ENCODE measurements around the gene AGO4. TPM values are rescaled to one million over a fixed set of nuclear protein-coding genes. Genes with fewer than 3 reads are reported as not detected.
A peak's percentile ranks its signal among the peaks of the same experiment; 100 is the strongest.
"Not testable (repeated sequence)": the region's sequence is repeated elsewhere in the genome, so short reads cannot be mapped to it uniquely, and the experiment has no call there.

The AGO4 gene
- 3.4 and 7.1 TPM in 2 replicates for total RNA-seq (2014; rRNA removed; shearing (Covaris generic))

DNA sequence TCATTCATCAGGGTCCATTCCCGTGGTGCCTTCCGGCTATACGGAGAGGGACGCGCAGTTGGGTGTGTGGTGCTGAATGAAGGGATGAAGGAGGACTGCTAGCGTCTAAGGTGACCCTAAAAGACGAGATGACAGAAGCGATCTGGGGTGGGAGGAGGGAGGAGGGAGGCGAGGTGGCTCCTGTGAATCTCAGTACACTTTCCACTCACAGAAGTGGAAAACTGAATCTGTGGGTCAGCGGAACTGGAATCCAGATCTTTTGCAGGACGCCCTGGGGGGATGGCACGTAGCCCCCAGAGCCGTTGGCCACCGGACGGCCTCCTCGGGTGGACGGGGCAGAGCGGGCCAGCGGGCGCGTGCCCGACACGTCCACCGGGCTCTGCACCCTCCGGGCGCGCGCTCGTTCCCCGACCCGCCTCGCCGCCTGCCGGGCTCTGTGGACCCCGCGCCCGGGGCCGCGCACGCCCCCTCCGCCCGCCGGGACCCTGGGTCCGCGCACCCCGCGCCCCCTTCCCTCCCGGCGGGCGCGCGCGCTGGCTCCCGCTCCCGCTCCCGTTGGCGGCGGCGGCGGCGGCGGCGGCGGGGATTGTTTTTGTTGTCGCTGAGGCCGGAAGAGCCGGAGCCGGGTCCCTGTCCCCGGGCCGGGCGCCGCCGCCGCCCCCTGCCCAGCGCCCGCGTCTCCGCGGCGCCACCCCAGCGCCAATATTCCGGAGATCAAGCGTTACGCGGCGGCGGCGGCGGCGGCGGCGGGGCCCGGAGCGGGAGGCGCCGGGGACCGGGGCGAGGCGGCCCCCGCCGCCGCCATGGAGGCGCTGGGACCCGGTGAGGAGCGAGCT lies at the start of gene AGO4:
Gene AGO4, plus strand, starts transcription at position 403 of the 836 bp plus-strand sequence. Its CDS starts 401 bp downstream, at position 804.
- DNase-seq (ENCODE audit: low read depth), result peak; percentile 64

DNA sequence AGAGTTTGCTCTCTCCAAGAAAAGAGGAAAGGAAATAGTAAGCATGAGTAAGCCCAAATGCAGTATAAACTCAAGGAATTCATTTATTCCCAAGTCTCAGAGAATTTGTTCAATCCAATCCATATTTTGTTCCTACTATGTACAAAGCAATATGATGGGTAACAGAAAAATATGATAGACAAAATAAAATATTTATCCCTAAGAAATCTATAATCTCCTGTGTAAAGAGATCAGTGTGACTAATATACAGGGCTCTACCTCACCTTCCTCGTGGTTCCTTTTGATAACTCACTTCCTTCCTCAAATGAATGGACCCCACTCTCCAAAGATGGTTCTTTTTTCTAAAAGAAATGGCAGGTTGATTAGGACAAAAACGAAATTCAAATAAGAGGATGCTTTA lies 45.7 kb upstream of the AGO4 start:
- DNase-seq (ENCODE audit: low read depth), result no peak

DNA sequence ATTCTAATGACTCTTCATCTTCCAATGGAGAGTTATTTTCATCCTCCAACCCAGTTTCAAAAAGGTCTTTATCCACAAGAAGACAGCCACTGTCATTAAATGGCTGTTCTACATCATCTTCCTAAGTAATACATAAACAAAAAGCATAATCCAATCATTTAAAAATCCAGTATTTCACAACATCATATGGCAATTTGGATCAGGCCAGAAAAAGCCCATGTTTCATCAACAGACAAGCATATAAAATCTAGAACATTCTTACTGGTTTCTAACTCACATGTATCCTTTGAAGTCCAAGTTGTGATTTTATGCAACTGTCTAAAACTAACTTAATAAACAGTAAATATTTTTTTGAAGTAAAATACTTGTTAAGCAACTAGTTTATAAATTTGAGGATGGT lies 44.6 kb upstream of the AGO4 start:
- DNase-seq (ENCODE audit: low read depth), result no peak

DNA sequence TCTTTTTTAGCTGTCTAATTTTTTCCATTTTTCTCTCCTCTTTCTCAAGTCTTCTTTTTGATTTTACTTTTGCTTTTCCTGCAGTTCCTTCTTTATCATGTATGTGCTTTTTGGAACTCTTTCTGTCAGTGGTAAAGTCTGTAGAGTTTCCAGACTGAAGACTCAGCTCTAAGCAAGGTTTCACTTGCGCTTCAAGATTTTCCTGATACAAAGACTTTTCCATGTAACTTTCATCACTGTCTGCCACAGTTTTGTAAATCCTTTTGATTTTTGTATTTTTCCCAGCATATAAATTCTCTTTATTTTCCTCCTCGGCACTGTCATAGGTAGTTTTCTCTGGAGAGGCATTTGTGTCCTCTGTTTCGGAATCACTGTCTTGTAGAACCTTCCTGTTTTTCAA lies 43.5 kb upstream of the AGO4 start:
- DNase-seq (ENCODE audit: low read depth), result no peak

DNA sequence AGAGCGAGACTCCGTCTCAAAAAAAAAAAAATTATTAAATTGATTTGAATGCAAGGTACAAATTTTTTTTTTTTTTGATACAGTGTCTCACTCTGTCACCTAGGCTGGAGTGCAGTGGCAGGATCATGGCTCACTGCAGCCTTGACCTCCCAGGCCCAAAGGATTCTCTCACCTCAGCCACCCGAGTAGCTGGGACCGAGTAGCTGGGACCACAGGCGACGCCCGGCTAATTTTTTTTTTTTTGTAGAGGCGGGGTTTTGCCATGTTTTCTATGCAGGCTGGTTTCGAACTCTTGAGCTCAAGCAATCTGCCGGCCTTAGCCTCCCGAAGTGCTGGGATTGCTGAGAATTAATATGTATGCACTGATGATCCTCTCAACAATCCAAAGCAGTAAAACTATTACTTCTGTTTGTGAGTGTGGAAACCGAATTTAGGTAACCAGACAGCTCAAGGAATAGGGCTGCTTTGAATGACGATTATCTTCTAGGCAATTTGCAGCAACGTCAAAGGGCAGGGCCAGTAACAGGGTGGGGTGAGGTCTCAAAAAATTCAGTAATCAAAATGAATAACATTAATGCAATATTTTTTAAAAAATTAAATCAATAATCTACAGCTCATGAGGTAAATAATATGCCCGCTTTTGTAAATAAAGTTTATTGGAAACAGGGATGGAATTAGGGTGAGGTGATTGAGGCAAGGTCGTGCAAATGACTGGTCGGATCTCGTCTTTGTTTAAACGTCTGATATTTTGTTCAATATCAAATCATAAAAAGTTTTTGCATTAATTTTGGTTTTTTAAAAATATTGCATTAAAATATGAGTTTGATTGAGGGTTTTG lies 39.2 kb upstream of the AGO4 start:
- no peak for DNase-seq (ENCODE audit: low read depth)

DNA sequence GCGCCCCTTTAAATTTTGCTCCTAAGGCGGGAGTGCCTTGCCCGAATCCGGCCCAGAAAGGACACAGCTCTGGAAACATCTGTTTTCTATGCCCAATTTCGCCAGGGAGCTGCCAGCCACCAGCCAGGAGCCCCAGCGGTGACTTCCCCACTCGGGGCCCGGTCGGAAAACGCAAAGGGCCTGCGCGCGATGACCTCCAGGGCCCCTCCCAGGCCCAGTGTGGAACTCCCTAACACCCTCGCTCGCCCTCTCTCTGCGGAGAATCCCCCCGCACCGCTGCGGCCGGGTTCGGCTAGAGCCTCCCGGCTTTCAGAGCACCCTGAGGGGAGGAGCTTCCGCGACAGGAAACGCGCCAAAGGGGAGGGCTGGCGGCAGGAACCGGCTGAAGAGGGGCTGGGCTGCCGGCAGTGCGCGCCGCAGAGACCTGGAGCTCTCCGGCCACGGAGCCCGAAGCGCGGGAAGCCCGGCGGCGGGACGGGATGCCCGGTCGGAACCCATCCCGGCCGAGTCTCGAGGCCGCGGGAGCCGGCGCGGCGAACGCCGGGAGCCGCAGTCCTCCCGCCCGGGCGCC lies 38.5 kb upstream of the AGO4 start:
- DNase-seq (ENCODE audit: low read depth), result peak; percentile 86

DNA sequence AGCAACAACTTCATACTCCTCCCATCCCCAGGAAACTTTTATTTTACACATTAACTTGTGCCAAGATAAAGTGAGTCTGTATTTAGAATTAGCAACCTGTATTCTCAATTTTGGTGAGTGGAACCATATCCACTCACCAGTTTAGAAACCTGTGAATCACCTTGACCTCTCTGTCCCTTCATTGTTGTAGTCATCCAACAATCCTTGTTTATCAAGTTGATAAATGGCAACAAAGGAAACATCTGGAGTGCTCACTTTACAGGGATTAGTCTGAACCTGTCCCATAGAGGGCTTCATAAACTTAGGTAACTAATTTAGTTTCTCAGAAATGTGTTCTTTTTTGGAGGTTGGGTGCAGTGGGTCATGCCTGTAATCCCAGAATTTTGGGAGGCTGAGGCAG lies 34.1 kb upstream of the AGO4 start:
- no peak for DNase-seq (ENCODE audit: low read depth)

DNA sequence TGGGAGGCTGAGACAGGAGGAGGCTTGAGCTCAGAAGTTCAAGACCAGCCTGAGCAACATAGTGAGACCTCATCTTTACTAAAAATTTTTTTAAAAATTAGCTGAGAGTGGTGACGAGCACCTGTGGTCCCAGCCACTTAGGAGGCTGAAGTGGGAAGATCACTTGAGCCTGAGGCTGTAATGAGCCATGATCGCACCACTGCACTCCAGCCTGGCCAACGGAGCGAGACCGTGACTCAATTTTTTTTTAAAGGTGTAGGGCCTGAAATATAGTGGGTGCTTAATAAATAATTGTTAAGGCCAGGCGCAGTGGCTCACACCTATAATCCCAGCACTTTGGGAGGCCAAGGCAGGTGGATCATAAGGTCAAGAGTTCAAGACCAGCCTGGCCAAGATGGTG lies 31.6 kb upstream of the AGO4 start:
- not testable (repeated sequence) for DNase-seq (ENCODE audit: low read depth)

DNA sequence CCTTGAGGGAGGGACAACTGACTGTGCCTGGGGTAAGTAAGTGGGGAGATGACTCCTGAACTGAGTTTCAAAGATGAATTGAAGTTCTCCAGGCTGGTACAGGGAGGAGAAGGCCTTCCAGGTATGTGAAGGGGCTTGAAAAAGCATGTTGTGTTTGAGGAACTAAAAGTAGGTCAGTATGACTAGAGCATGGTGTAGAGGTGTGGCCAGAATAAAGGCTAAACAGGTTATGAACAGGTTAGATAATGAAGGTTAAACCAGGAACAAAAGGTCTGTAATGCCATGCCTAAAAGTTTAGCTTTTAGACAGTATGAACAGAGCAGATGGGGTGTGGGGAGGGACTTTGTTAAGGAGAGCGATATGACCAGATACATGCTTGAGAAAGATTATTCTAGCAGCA lies 30.7 kb upstream of the AGO4 start:
- no peak for DNase-seq (ENCODE audit: low read depth)

DNA sequence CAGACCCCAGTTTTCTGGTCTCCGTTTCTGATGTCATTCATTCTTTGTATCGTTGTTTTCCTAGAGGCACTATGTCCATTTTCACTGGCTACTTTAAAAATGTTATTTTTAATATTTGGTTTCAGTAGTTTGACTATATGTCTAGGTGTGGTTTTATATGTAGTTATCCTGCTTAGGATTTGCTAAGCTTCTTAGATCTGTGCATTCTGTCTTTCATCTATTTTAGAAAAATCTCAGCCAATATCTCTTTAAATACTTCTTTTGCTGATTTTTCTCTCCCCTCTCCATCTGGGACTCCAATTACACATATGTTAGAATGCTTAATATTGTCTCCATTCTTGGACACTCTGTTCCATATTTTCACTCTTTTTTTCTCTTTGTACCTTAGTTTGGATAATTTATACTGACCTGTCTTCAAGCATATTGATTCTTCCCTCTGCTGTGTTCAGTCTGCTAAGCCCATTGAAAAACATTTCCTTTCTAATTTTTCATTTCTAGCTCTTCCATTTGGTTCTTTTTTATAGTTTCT lies 24.7 kb upstream of the AGO4 start:
- DNase-seq (ENCODE audit: low read depth), result no peak

DNA sequence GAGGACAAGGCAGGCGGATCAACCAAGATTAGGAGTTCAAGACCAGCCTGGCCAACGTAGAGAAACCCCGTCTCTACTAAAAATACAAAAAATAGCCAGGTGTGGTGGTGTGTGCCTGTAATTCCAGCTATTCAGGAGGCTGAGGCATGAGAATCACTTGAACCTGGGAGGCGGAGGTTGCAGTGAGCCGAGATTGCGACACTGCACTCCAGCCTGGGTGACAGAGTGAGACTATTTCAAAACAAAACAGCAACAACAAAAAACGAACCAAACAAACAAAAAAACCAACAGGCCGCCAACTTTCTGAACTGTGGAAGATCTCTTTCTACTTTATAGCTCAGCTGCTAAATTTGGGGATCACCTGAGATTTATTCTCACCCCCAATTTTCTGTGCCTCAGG lies 23.5 kb upstream of the AGO4 start:
- not testable (repeated sequence) for DNase-seq (ENCODE audit: low read depth)

DNA sequence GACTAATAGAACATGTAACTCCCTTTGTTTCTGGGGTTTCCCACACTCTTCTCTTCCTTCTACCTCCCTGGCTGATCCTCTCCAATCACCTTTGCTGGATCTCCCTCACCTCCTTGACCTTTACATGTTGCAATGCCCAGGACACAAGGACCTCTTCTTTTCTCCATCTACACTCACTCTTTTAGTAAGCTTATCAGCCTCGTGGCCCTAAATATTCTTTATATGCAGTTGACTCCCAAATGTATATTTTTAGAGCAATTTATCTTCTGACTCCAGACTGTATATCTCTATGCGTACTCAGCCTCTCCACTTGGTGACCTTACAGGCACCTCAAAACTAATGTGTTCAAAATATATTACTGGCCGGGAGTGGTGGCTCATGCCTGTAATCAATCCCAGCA lies 19.7 kb upstream of the AGO4 start:
- DNase-seq (ENCODE audit: low read depth), result no peak

DNA sequence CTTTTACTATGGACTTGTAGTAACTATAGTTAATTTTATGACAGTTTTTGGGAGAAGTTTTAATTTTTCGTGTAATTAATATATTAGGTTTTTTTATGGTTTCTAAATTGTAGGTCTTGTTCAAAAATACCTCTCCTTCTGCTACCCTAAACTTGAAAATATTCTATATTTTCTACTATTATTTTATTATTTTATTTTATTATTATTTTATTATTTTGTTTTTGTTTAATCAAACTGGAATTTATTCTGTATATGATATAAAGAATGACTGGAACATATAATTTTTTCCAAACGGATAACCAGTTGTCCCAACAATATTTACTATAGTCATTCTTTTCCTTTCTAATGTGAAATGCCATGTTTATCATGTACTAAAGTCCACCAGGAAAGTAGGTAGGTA lies 17.1 kb upstream of the AGO4 start:
- no peak for DNase-seq (ENCODE audit: low read depth)

DNA sequence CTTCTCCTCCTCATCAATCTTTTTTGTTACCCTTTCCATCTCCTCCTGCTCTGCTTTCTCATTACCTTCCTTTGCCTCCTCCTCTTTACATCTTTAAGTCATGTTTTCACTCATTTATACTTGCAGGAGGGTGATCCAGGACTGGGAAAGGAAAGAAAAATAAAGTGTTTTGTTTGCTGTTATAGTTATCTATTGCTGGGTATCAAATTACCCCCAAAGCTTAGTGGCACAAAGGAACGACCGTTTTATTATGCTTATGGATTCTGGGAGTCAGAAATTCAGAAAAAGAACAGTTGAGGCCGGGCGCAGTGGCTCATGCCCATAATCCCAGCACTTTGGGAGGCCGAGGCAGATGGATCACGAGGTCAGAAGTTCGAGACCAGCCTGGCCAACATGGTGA lies 12.5 kb upstream of the AGO4 start:
- no peak for DNase-seq (ENCODE audit: low read depth)

DNA sequence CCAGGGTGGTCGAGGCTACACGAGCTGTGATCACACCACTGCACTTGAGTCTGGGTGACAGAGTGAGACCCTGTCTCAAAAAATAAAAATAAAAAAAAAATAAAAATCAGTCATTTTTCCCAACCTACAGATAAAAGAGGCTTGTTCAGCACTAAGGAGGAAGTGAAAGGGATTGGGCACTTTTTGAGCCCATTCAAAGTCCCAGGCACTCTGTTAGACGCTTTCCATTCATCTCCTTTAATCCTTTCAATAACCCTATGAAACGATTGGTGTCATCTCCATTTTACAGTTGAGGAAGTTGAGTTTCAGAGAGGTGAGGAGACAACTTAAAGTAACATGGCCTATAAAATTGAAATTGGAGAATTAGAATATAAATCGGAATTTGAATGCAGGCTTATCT lies 10.4 kb upstream of the AGO4 start:
- no peak for DNase-seq (ENCODE audit: low read depth)

DNA sequence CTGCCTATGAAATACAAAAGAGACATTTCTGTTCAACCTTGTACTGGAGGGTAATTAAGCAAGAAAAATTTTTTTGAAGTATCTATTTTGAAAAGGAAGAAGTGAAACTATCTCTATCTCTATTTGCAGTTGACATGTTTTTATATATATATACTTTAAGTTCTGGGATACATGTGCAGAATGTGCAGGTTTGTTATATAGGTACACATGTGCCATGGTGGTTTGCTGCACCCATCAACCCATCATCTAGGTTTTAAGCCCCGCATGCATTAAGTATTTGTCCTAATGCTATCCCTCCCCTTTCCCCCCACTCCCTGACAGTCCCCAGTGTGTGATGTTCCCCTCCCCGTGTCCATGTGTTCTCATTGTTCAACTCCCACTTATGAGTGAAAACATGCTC lies 9.8 kb upstream of the AGO4 start:
- not testable (repeated sequence) for DNase-seq (ENCODE audit: low read depth)

DNA sequence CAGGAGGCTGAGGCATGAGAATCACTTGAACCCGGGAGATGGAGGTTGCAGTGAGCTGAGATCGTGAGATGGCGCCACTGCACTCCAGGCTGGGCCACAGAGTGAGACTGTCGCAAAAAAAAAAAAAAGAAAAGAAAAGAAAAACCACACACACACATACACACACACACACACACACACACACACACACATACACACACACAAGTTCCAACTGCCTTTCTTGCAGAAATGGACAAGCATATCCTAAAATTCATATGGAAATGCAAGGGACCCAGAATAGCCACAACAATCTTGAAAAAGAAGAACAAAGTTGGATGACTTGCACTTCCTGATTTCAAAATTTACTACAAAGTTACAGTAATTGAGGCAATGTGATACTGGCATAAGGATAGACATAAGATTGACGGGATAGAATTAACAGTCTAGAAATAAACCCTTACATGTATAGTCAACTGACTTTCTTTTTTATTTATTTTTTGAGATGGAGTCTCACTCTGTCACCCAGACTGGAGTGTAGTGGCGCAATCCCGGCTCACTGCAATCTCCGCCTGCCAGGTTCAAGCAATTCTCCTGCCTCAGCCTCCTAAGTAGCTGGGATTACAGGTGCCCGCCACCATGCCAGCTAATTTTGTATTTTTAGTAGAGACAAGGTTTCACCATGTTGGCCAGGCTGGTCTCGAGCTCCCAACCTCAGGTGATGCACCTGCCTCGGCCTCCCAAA lies 7.5 kb upstream of the AGO4 start:
- not testable (repeated sequence) for DNase-seq (ENCODE audit: low read depth)

DNA sequence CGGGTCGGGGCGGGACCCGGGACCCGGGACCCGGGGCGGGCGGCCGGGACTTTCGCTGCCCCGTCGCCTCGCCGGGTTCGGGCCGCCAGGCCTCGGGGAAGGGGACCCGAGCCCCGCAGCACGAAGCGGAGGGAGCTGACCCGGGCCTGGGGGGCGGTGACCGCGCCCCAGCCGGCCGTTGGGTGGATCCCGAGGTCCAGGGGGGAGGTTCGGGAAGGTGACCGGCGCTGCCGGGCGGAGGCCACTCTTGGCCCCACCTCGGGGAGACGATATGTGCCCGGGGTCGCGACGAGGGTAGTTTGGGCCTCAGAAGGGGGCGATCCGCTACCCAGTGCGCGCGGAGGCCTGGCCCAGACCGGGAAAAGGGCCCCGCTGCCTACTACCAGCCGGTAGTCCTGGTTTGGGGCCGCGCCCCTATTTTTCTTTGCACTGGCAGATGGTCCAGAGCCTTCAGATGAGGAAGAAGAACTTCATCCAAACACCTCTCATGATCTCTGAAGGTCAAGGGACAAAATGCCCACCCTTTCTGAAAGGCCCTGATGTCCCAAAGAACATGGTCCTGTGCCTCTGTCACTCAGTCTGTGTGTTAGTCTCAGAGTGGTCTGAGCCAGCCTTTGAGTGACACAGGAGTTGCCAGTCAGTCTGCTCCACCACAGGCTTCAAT lies 766 bp downstream of the AGO4 start:
- DNase-seq (ENCODE audit: low read depth), result peak; percentile 39

DNA sequence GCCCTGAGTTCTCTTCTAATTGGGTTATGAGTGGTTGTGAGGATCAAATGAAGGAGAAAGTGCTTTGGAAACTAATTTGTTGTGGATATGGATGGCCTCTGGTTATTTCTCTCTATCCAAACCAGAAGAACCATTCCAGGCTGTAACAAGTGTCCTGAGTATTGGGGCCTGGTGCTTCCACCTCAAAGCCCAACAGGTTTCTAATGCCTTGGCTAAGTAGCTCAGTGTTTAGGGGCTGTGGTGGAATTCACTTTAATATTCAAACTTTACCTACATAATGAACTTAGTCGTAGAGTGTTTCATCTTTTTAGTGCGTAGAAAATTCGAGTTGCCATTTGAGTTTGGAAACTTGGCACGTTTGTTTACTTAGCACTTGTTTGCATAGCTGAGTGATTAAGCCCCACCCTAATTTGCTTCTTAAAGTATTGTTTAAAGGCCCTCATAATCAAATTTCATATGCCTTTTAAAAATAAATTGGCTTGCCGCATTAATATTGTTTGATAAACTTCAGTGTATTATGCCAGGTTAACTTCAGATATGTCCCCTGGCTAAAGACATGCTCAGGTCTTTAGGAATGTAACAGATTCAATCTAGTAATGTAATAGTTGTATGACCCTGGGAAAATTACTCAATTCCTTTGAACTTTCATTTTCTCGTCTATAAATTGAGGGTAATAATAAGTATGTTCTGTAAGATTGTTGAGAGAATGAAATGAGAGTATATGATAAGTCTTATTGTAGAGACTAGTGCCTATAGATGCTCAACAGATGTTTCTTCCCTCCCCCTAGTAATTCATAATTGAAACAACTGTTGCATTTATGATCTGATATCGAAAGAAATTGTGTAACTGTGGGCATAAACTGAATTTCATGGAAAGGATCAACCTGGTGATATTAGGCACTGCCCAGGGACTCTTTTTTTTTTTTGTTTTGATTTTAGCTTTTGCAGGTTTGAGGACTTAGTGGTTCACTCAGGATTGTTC lies 1.6 kb downstream of the AGO4 start:
- DNase-seq (ENCODE audit: low read depth), result no peak

All from M059J (cell line).